ENCODE data around the gene SDHC.
"Not testable (repeated sequence)": the region's sequence is repeated elsewhere in the genome, so short reads cannot be mapped to it uniquely, and the experiment has no call there.

SDHC gene

GRCh38 chr1:161379071-161379470 lies 64.9 kb downstream of the SDHC start:
- TF ChIP-seq CTCF (IDR thresholded peaks at IDR 0.05; ENCODE audit: insufficient read depth, missing control alignments), result no peak
- DNase-seq (ENCODE audit: insufficient read length, low spot score) (no peak), FAIRE-seq (no peak)

- DNase-seq (ENCODE audit: insufficient read length, low spot score) (no peak), FAIRE-seq (no peak)
These were observed 67.5 kb downstream of the SDHC start for GRCh38 chr1:161381707-161382106.

GRCh38 chr1:161382214-161383019 lies 68.2 kb downstream of the SDHC start:
- peak; percentile 88 for TF ChIP-seq CTCF (IDR thresholded peaks at IDR 0.05; ENCODE audit: insufficient read depth, missing control alignments)
- peak; percentile 88 for FAIRE-seq
- DNase-seq (ENCODE audit: insufficient read length, low spot score), result peak; percentile 53

More at GRCh38 chr1:161381707-161382106, 67.5 kb downstream of the SDHC start:
- no peak for TF ChIP-seq CTCF (IDR thresholded peaks at IDR 0.05; ENCODE audit: insufficient read depth, missing control alignments)

GRCh38 chr1:161388639-161389038 lies 74.5 kb downstream of the SDHC start:
- FAIRE-seq (no peak), DNase-seq (ENCODE audit: insufficient read length, low spot score) (no peak)
- no peak for TF ChIP-seq CTCF (IDR thresholded peaks at IDR 0.05; ENCODE audit: insufficient read depth, missing control alignments)

GRCh38 chr1:161389158-161389557 lies 75.0 kb downstream of the SDHC start:
- FAIRE-seq; DNase-seq (ENCODE audit: insufficient read length, low spot score): not testable (repeated sequence)

- TF ChIP-seq CTCF (IDR thresholded peaks at IDR 0.05; ENCODE audit: insufficient read depth, missing control alignments), result no peak
- peak; percentile 95 for DNase-seq (ENCODE audit: insufficient read length, low spot score)
- no peak for FAIRE-seq
These were observed 75.7 kb downstream of the SDHC start for GRCh38 chr1:161389691-161390558.

GRCh38 chr1:161390559-161390858 lies 76.3 kb downstream of the SDHC start:
- FAIRE-seq (no peak), DNase-seq (ENCODE audit: insufficient read length, low spot score) (no peak)
- TF ChIP-seq CTCF (IDR thresholded peaks at IDR 0.05; ENCODE audit: insufficient read depth, missing control alignments), result no peak

GRCh38 chr1:161391136-161391535 lies 77.0 kb downstream of the SDHC start:
- not testable (repeated sequence) for DNase-seq (ENCODE audit: insufficient read length, low spot score); FAIRE-seq

All from D721Med (cell line).